ENCODE measurements around the gene TMEM214.

The TMEM214 gene, protein sequence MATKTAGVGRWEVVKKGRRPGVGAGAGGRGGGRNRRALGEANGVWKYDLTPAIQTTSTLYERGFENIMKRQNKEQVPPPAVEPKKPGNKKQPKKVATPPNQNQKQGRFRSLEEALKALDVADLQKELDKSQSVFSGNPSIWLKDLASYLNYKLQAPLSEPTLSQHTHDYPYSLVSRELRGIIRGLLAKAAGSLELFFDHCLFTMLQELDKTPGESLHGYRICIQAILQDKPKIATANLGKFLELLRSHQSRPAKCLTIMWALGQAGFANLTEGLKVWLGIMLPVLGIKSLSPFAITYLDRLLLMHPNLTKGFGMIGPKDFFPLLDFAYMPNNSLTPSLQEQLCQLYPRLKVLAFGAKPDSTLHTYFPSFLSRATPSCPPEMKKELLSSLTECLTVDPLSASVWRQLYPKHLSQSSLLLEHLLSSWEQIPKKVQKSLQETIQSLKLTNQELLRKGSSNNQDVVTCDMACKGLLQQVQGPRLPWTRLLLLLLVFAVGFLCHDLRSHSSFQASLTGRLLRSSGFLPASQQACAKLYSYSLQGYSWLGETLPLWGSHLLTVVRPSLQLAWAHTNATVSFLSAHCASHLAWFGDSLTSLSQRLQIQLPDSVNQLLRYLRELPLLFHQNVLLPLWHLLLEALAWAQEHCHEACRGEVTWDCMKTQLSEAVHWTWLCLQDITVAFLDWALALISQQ

DNA sequence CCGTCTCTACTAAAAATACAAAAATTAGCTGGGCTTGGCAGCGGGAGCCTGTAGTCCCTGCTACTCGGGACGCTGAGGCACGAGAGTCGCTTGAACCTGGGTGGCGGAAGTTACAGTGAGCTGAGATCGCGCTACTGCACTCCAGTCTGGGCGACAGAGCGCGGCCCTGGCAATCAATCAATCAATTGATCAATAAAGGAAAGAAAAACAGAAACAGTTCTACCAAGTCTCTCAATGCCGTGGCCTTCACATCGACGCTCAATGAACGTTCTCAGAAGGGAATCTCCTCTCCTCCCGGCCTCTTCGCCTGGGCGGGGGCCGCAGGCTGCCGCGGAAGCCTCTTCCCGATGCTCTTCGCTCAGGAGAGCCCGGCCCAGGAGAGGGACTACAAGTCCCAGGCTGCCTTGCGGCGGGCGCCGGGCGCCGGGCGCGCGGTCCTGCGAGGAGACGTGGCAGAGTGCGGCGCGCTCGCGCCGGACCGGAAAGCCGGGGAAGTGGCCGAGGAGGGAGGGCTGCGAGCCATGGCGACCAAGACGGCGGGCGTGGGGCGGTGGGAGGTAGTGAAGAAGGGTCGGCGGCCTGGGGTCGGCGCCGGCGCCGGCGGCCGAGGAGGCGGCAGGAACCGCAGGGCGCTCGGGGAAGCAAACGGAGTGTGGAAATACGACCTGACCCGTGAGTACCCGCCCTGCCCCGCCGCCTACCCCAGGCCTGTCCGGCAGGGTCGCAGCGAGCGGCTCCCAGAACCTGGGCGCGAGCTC is at the start of gene TMEM214:
TSS of gene TMEM214 (plus strand) at position 471 of the 758 bp plus-strand sequence. CDS start at position 522, 51 bp downstream.
- no peak within 1 kb of the TSS for H3K27ac ChIP-seq (ENCODE audit: low read depth, low read length, poor library complexity, severe bottlenecking)
- H2AFZ ChIP-seq (ENCODE audit: low read length) = peak within 1 kb of the TSS; percentile 63; the same call in 1 of the 2 replicates
- H3K27me3 ChIP-seq (ENCODE audit: insufficient read depth, low read length) = no peaks in the 10 kb centered on the region
- peak within 1 kb of the TSS; percentile 93 for H3K4me2 ChIP-seq (ENCODE audit: low read length)
- peak within 1 kb of the TSS; percentile 94 for H3K9ac ChIP-seq (ENCODE audit: low read length)
- TF ChIP-seq, protein P1, sequence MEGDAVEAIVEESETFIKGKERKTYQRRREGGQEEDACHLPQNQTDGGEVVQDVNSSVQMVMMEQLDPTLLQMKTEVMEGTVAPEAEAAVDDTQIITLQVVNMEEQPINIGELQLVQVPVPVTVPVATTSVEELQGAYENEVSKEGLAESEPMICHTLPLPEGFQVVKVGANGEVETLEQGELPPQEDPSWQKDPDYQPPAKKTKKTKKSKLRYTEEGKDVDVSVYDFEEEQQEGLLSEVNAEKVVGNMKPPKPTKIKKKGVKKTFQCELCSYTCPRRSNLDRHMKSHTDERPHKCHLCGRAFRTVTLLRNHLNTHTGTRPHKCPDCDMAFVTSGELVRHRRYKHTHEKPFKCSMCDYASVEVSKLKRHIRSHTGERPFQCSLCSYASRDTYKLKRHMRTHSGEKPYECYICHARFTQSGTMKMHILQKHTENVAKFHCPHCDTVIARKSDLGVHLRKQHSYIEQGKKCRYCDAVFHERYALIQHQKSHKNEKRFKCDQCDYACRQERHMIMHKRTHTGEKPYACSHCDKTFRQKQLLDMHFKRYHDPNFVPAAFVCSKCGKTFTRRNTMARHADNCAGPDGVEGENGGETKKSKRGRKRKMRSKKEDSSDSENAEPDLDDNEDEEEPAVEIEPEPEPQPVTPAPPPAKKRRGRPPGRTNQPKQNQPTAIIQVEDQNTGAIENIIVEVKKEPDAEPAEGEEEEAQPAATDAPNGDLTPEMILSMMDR (IDR thresholded peaks at IDR 0.05; ENCODE audit: low read length) = no peak
- no peak for TF ChIP-seq EZH2 (IDR thresholded peaks at IDR 0.05; ENCODE audit: borderline replicate concordance, low read length)
- H3K9me2 ChIP-seq (ENCODE audit: low read depth, low read length) = no peaks in the 10 kb centered on the region
- no peaks in the 10 kb centered on the region for H4K20me1 ChIP-seq (ENCODE audit: insufficient read depth, low read length)
- peaks cover 15% of the 10 kb centered on the region for H3K4me1 ChIP-seq (ENCODE audit: insufficient read depth, low read length, severe bottlenecking)
- no peaks in the 10 kb centered on the region for H3F3A ChIP-seq (ENCODE audit: insufficient read depth, low read length)
- 0 out of 2 replicates have a peak, but pooled peaks cover 6% of the 10 kb centered on the region for H3K79me2 ChIP-seq (ENCODE audit: insufficient read depth, low read length)
- H3K4me3 ChIP-seq (ENCODE audit: low read depth, low read length, poor library complexity, severe bottlenecking) = peak within 1 kb of the TSS; percentile 93
- H3K36me3 ChIP-seq (ENCODE audit: insufficient read depth, low read length) = peaks cover 30% of the 10 kb centered on the region
- H3K9me3 ChIP-seq (ENCODE audit: low read length) = no peaks in the 10 kb centered on the region

DNA sequence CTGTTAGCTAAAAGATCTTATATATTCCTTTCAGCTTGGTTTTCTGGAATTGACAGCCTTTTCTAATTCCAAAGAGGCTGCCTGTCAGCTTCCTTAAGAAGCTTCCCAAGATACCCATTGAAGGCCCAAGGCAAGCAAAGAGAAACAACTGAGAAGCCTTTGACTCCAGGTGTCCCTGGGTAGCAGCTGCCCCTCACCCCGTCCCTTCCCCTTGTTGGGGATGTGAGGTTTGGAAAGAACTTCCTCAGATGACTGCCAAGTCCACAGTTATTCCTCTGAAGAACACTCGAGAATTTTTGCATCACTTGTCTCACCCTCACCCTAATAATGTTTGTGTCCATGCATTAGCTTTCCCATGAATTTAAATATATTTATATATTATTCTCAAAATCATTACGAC is 49.0 kb upstream of the TMEM214 start:
- no peaks in the 10 kb centered on the region for H3K36me3 ChIP-seq (ENCODE audit: insufficient read depth, low read length)
- H3K79me2 ChIP-seq (ENCODE audit: insufficient read depth, low read length) = no peaks in the 10 kb centered on the region
- no peak overlapping the region for H3K27ac ChIP-seq (ENCODE audit: low read depth, low read length, poor library complexity, severe bottlenecking)
- H3F3A ChIP-seq (ENCODE audit: insufficient read depth, low read length) = no peaks in the 10 kb centered on the region
- H3K9ac ChIP-seq (ENCODE audit: low read length) = no peak overlapping the region
- no peaks in the 10 kb centered on the region for H3K4me1 ChIP-seq (ENCODE audit: insufficient read depth, low read length, severe bottlenecking)
- H4K20me1 ChIP-seq (ENCODE audit: insufficient read depth, low read length) = no peaks in the 10 kb centered on the region
- 0 out of 2 replicates have a peak, but pooled peaks cover 4% of the 10 kb centered on the region for H3K27me3 ChIP-seq (ENCODE audit: insufficient read depth, low read length)
- TF ChIP-seq EZH2 (IDR thresholded peaks at IDR 0.05; ENCODE audit: borderline replicate concordance, low read length) = no peak
- TF ChIP-seq, protein P1 (IDR thresholded peaks at IDR 0.05; ENCODE audit: low read length) = no peak
- H3K9me3 ChIP-seq (ENCODE audit: low read length) = no peaks in the 10 kb centered on the region
- no peaks in the 10 kb centered on the region for H3K9me2 ChIP-seq (ENCODE audit: low read depth, low read length)
- H3K4me2 ChIP-seq (ENCODE audit: low read length) = no peak overlapping the region
- H3K4me3 ChIP-seq (ENCODE audit: low read depth, low read length, poor library complexity, severe bottlenecking) = no peak overlapping the region
- H2AFZ ChIP-seq (ENCODE audit: low read length) = no peak overlapping the region

DNA sequence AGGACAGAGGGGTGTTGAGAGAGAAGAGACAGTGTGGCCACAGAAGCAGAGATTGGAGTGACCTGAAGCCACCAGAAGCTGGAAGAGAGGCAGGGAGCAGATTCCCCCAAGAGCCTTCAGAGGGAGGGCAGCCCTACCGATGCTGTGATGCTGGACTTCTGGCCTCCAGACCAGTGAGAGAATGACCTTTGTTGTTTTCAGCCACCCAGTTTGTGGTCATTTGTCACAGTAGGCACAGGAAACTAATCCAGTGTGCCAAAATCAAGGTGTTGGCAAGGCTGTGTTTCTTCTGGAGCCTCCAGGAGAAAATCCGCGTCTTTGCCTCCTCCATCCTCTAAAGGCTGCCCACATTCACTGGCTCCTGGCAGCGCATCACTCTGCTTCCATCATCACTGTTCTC is 47.0 kb upstream of the TMEM214 start:
- Histone ChIP-seq H3F3A (ENCODE audit: insufficient read depth, low read length) (no peaks in the 10 kb centered on the region), H3K4me1 (ENCODE audit: insufficient read depth, low read length, severe bottlenecking) (no peaks in the 10 kb centered on the region), H3K4me2 (ENCODE audit: low read length) (no peak overlapping the region), H3K79me2 (ENCODE audit: insufficient read depth, low read length) (no peaks in the 10 kb centered on the region), H3K27me3 (ENCODE audit: insufficient read depth, low read length) (0 out of 2 replicates have a peak, but pooled peaks cover 4% of the 10 kb centered on the region), H3K9me3 (ENCODE audit: low read length) (no peaks in the 10 kb centered on the region), H3K9ac (ENCODE audit: low read length) (no peak overlapping the region), H3K36me3 (ENCODE audit: insufficient read depth, low read length) (no peaks in the 10 kb centered on the region), H3K27ac (ENCODE audit: low read depth, low read length, poor library complexity, severe bottlenecking) (no peak overlapping the region), H4K20me1 (ENCODE audit: insufficient read depth, low read length) (no peaks in the 10 kb centered on the region), H3K9me2 (ENCODE audit: low read depth, low read length) (no peaks in the 10 kb centered on the region), H2AFZ (ENCODE audit: low read length) (no peak overlapping the region), H3K4me3 (ENCODE audit: low read depth, low read length, poor library complexity, severe bottlenecking) (no peak overlapping the region)
- TF ChIP-seq EZH2 (IDR thresholded peaks at IDR 0.05; ENCODE audit: borderline replicate concordance, low read length) = no peak

All from OCI-LY1 (cell line).